Fibroblast of lung (primary cell): ENCODE measurements around the gene CAVIN1. TPM values are rescaled to one million over a fixed set of nuclear protein-coding genes. Genes with fewer than 3 reads are reported as not detected.
A peak's percentile ranks its signal among the peaks of the same experiment; 100 is the strongest.
"Not testable (repeated sequence)": the region's sequence is repeated elsewhere in the genome, so short reads cannot be mapped to it uniquely, and the experiment has no call there.

Source experiments
- DNase-seq, 2 donors: peaks; one replicate each; pipeline versions ENCODE4 v3.0.0 to v3.0.0-alpha.2; 2010; ENCODE audit warnings: low read depth in 2 of 2
- H2AFZ ChIP-seq: 2 replicates; pipeline ENCODE4 v1.5.1; 2012; ENCODE audit warnings: low read length, control low read depth, inconsistent platforms
- H3K27ac ChIP-seq: 2 replicates; pipeline ENCODE4 v1.5.1; 2011; ENCODE audit warnings: low read length, control low read depth; ENCODE audit not compliant: insufficient read depth
- H3K27me3 ChIP-seq: 2 replicates; pipeline ENCODE4 v1.5.1; 2011; ENCODE audit warnings: mild to moderate bottlenecking, low read length; ENCODE audit not compliant: control insufficient read depth, insufficient read depth
- H3K36me3 ChIP-seq: 2 replicates; pipeline ENCODE4 v1.5.1; 2011; ENCODE audit warnings: low read length; ENCODE audit not compliant: control insufficient read depth, insufficient read depth
- H3K4me1 ChIP-seq: 2 replicates; pipeline ENCODE4 v1.5.1; 2011; ENCODE audit warnings: low read length; ENCODE audit not compliant: control insufficient read depth, insufficient read depth; ENCODE audit errors: extremely low read depth
- H3K4me2 ChIP-seq: 2 replicates; pipeline ENCODE4 v1.5.1; 2011; ENCODE audit warnings: low read length, control low read depth; ENCODE audit not compliant: insufficient read depth; ENCODE audit errors: extremely low read depth
- H3K4me3 ChIP-seq, 4 experiments: fragments of 200-600 bp in 1 of 4; sonication (generic) in 1 of 4; replicated peaks in 1 of 4; 2 replicates each; pipeline ENCODE4 v1.5.1; 2011 to 2016; ENCODE audit warnings: low read length in 4 of 4, low read depth in 3 of 4, mild to moderate bottlenecking in 3 of 4, control low read depth in 2 of 4, inconsistent platforms in 1 of 4, mixed read lengths in 1 of 4; ENCODE audit not compliant: insufficient read depth in 1 of 4; ENCODE audit errors: control extremely low read depth in 1 of 4
- H3K79me2 ChIP-seq: 2 replicates; pipeline ENCODE4 v1.5.1; 2012; ENCODE audit warnings: mild to moderate bottlenecking, low read length, inconsistent platforms; ENCODE audit not compliant: control insufficient read depth, insufficient read depth
- H3K9ac ChIP-seq: 2 replicates; pipeline ENCODE4 v1.5.1; 2011; ENCODE audit warnings: mild to moderate bottlenecking, low read length, control low read depth; ENCODE audit not compliant: insufficient read depth
- H3K9me3 ChIP-seq: 2 replicates; pipeline ENCODE4 v1.5.1; 2012; ENCODE audit warnings: low read depth, low read length; ENCODE audit not compliant: control insufficient read depth, insufficient read depth
- H4K20me1 ChIP-seq: 2 replicates; pipeline ENCODE4 v1.5.1; 2011; ENCODE audit warnings: low read length; ENCODE audit not compliant: control insufficient read depth, insufficient read depth; ENCODE audit errors: extremely low read depth
- EZH2 ChIP-seq: IDR thresholded peaks from 2 replicates; pipeline ENCODE4 v1.5.1; 2012; ENCODE audit warnings: low read length, control low read depth, mild to moderate bottlenecking; ENCODE audit errors: missing control alignments
- polyA plus RNA-seq, 2 donors: library from polyadenylated mRNA; depleted of rRNA in 1 of 2; stranded (reverse) in 1 of 2; unstranded in 1 of 2; fragments of >200 nt; gene quantifications; 2 replicates each; pipeline ENCODE4 v1.2.1, GENCODE V29; 2011 to 2012; ENCODE audit warnings: missing spikeins in 1 of 2
- total RNA-seq: library from RNA; depleted of rRNA; stranded (reverse); fragments of >200 nt; gene quantifications from 2 replicates; pipeline ENCODE4 v1.2.1, GENCODE V29; 2014
- TF ChIP-seq, protein P1 (sequence below), 2 donors: IDR thresholded peaks in 1 of 2; conservative IDR thresholded peaks in 1 of 2; 1 replicate in 1 of 2; 2 replicates in 1 of 2; pipeline ENCODE4 v1.5.1; 2011 to 2012; ENCODE audit warnings: low read length in 2 of 2, control low read depth in 1 of 2, inconsistent platforms in 1 of 2, low read depth in 1 of 2, mild to moderate bottlenecking in 1 of 2

Gene CAVIN1
- total and polyA plus RNA-seq, 2 donors (not counting 1 experiment from before 2014, with no cell fraction given): 372 to 490 TPM

DNA sequence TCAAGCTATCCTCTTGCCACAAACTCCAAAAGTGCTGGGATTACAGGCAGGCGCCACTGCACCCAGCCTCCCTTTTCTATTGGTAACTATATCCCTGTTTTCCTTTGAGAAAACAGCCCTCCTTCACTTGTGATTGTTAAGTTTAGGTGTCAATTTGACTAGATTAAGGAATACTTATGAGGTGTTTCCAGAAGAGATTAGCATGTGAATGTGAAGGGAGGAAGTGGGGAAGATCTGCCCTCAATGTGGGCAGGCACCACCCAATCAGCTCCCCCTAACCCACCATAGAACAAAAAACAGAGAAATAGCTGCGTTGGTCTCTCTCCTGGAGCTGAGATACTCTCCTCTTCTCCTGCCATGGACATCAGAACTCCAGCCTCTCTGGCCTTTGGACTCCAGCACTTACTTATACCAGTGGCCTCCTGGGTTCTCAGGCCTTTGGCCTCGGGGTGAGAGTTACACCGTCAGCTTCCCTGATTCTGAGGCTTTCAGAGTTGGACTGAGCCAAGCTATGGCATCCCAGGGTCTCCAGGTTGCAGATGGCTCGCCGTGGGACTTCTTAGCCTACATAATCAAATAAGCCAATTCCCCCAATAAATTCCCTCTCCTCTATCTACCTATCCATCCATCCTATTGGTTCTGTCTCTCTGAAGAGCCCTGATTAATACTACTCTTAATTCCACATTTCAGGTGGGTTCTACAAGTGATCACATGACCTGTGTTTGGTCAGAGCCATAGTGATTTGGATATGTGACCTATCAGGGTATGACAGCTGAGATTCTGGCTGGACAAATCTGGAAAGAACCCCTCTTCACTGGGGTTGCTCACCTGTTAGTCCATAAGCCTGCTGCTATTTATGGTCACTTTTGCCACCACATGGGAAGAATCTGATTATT, 22.9 kb downstream of the CAVIN1 start:
- peaks cover 22% of the 10 kb centered on the region for H3K4me1 ChIP-seq
- H3K4me3 ChIP-seq: no peak overlapping the region
- H3K4me2 ChIP-seq: no peak overlapping the region
- no peaks in the 10 kb centered on the region for H3K9me3 ChIP-seq
- H2AFZ ChIP-seq: no peak overlapping the region
- peak overlapping the region; percentile 12 for H3K27ac ChIP-seq
- peaks cover 24% of the 10 kb centered on the region for H3K36me3 ChIP-seq
- no peak overlapping the region for H3K9ac ChIP-seq
- H4K20me1 ChIP-seq: no peaks in the 10 kb centered on the region
- peaks cover 34% of the 10 kb centered on the region for H3K79me2 ChIP-seq
- H3K27me3 ChIP-seq: no peaks in the 10 kb centered on the region
- TF ChIP-seq, protein P1, sequence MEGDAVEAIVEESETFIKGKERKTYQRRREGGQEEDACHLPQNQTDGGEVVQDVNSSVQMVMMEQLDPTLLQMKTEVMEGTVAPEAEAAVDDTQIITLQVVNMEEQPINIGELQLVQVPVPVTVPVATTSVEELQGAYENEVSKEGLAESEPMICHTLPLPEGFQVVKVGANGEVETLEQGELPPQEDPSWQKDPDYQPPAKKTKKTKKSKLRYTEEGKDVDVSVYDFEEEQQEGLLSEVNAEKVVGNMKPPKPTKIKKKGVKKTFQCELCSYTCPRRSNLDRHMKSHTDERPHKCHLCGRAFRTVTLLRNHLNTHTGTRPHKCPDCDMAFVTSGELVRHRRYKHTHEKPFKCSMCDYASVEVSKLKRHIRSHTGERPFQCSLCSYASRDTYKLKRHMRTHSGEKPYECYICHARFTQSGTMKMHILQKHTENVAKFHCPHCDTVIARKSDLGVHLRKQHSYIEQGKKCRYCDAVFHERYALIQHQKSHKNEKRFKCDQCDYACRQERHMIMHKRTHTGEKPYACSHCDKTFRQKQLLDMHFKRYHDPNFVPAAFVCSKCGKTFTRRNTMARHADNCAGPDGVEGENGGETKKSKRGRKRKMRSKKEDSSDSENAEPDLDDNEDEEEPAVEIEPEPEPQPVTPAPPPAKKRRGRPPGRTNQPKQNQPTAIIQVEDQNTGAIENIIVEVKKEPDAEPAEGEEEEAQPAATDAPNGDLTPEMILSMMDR (conservative IDR thresholded peaks at IDR 0.05 in 1 of 2, IDR thresholded peaks at IDR 0.05 in 1 of 2; ENCODE audit: low read depth in 1 of 2, low read length in 2 of 2): no peak
- TF ChIP-seq EZH2: no peak
- DNase-seq: no peak

DNA sequence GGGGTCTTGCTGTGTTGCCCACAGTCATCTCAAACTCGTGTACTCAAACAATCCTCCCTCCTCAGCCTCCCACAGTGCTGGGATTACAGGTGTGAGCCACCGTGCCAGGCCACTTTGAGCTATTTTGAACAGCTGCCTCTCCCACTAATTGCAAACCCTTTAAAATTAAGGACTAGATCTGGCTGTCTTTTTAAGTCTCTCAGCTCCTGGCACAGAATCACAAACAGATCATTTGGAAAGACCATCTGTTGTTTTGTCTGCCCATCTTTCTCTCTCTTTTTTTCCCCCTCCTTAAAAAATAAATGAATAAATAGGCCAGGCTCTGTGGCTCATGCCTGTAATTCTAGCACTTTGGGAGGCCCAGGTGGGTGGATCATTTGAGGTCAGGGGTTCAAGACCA, 23.9 kb downstream of the CAVIN1 start:
- Histone ChIP-seq H3K27ac (no peak overlapping the region), H3K9ac (no peak overlapping the region), H3K79me2 (peaks cover 23% of the 10 kb centered on the region), H3K4me3 (no peak overlapping the region), H4K20me1 (no peaks in the 10 kb centered on the region), H2AFZ (no peak overlapping the region), H3K9me3 (no peaks in the 10 kb centered on the region), H3K36me3 (peaks cover 14% of the 10 kb centered on the region), H3K27me3 (no peaks in the 10 kb centered on the region), H3K4me1 (peaks cover 20% of the 10 kb centered on the region), H3K4me2 (no peak overlapping the region)
- no peak for DNase-seq
- TF ChIP-seq, protein P1 (conservative IDR thresholded peaks at IDR 0.05 in 1 of 2, IDR thresholded peaks at IDR 0.05 in 1 of 2; ENCODE audit: low read depth in 1 of 2, low read length in 2 of 2): no peak
- no peak for TF ChIP-seq EZH2

DNA sequence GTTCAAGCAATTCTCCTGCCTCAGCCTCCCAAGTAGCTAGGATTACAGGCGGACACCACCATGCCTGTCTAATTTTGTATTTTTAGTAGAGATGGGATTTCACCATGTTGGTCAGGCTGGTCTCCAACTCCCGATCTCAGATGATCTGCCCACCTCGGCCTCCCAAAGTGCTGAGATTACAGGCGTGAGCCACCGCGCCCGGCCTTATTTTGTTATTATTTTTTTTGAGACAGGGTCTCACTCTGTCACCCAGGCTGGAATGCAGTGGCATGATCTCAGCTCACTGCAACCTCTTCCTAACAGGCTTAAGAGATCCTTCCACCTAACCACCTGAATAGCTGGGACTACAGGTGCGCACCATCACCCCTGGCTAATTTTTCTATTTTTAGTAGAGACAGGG, 27.5 kb downstream of the CAVIN1 start:
- not testable (repeated sequence) for H3K27me3 ChIP-seq, H3K9ac ChIP-seq, H2AFZ ChIP-seq, H4K20me1 ChIP-seq, H3K4me1 ChIP-seq, H3K4me2 ChIP-seq, DNase-seq, H3K36me3 ChIP-seq, H3K79me2 ChIP-seq, H3K27ac ChIP-seq, H3K4me3 ChIP-seq, H3K9me3 ChIP-seq
